KMS-11 (cell line): Measurements from ENCODE around the gene TTC9B.

Experiments used
- H2AFZ ChIP-seq: fragments of 200-600 bp; sonication (generic); 2 replicates; pipeline ENCODE4 v1.6.1; 2016; ENCODE audit warnings: antibody characterized with exemption, mixed run types, low read depth
- H3K27ac ChIP-seq: fragments of 200-600 bp; sonication (generic); 2 replicates; pipeline ENCODE4 v1.6.1; 2016; ENCODE audit warnings: mild to moderate bottlenecking, mixed run types
- H3K27me3 ChIP-seq: fragments of 200-600 bp; sonication (generic); 2 replicates; pipeline ENCODE4 v1.6.1; 2017; ENCODE audit warnings: mild to moderate bottlenecking, low read depth, mixed run types, moderate library complexity; ENCODE audit not compliant: insufficient read depth
- H3K36me3 ChIP-seq: fragments of 200-600 bp; sonication (generic); 2 replicates; pipeline ENCODE4 v1.6.1; 2017; ENCODE audit warnings: mild to moderate bottlenecking, mixed run types; ENCODE audit not compliant: insufficient read depth
- H3K4me1 ChIP-seq: fragments of 200-600 bp; sonication (generic); 2 replicates; pipeline ENCODE4 v1.6.1; 2016; ENCODE audit warnings: mild to moderate bottlenecking, low read depth, mixed run types; ENCODE audit not compliant: poor library complexity, severe bottlenecking
- H3K4me2 ChIP-seq: fragments of 200-600 bp; sonication (generic); 2 replicates; pipeline ENCODE4 v1.7.0; 2016; ENCODE audit warnings: mild to moderate bottlenecking, mixed run types
- H3K4me3 ChIP-seq: fragments of 200-600 bp; sonication (generic); IDR thresholded peaks from 2 replicates; pipeline ENCODE4 v1.6.1; 2017; ENCODE audit warnings: low read depth, low read length, mixed read lengths; ENCODE audit not compliant: insufficient read depth
- H3K79me2 ChIP-seq: fragments of 200-600 bp; sonication (generic); 2 replicates; pipeline ENCODE4 v1.6.1; 2016; ENCODE audit warnings: low read depth, mixed run types; ENCODE audit not compliant: insufficient read depth
- H3K9ac ChIP-seq: fragments of 200-600 bp; sonication (generic); 2 replicates; pipeline ENCODE4 v1.6.1; 2016; ENCODE audit warnings: mild to moderate bottlenecking, mixed run types
- H4K20me1 ChIP-seq: fragments of 200-600 bp; sonication (generic); 2 replicates; pipeline ENCODE4 v1.6.1; 2016; ENCODE audit warnings: mild to moderate bottlenecking, mixed run types; ENCODE audit not compliant: insufficient read depth
- CTCF ChIP-seq: fragments of 200-600 bp; sonication (generic); conservative IDR thresholded peaks from 2 replicates; pipeline ENCODE4 v1.6.1; 2017; ENCODE audit warnings: low read depth, mild to moderate bottlenecking, antibody characterized with exemption, low read length, moderate library complexity, mixed read lengths

TTC9B gene

DNA sequence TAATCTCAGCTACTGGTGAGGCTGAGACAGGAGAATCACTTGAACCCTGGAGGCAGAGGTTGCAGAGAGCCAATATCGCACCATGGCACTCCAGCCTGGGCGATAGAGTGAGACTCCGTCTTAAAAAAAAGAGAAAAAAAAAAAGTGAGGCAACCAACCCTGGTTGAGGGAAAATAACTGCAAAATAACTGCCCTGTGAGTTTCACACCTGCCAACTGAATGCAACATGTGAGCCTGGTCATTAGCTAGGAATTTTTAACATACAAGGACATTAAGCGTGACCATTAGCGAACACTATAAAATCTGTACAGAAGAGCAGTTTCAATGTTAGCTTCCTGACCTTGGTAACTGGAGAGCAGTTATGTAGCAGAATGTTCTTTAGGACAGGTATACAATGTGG lies 10.7 kb upstream of the TTC9B start:
- H3K9ac ChIP-seq = no peak overlapping the region
- no peak for TF ChIP-seq CTCF
- H3K36me3 ChIP-seq = no peaks in the 10 kb centered on the region
- no peaks in the 10 kb centered on the region for H3K27me3 ChIP-seq
- H3K79me2 ChIP-seq = no peaks in the 10 kb centered on the region
- H2AFZ ChIP-seq = no peak overlapping the region
- no peak overlapping the region for H3K4me2 ChIP-seq
- no peak overlapping the region for H3K27ac ChIP-seq
- no peak overlapping the region for H3K4me3 ChIP-seq
- no peaks in the 10 kb centered on the region for H4K20me1 ChIP-seq
- no peaks in the 10 kb centered on the region for H3K4me1 ChIP-seq

GRCh38 chr19:40228346-40228745 lies 10.2 kb upstream of the TTC9B start:
- Histone ChIP-seq H3K4me3 (no peak overlapping the region), H4K20me1 (no peaks in the 10 kb centered on the region), H2AFZ (no peak overlapping the region), H3K9ac (no peak overlapping the region), H3K4me2 (no peak overlapping the region), H3K27ac (no peak overlapping the region), H3K4me1 (no peaks in the 10 kb centered on the region), H3K36me3 (no peaks in the 10 kb centered on the region), H3K79me2 (no peaks in the 10 kb centered on the region), H3K27me3 (no peaks in the 10 kb centered on the region)
- no peak for TF ChIP-seq CTCF

- Histone ChIP-seq H4K20me1 (no peaks in the 10 kb centered on the region), H3K79me2 (no peaks in the 10 kb centered on the region), H3K4me1 (no peaks in the 10 kb centered on the region), H2AFZ (no peak overlapping the region), H3K4me3 (no peak overlapping the region), H3K36me3 (no peaks in the 10 kb centered on the region), H3K27me3 (no peaks in the 10 kb centered on the region), H3K27ac (no peak overlapping the region), H3K4me2 (no peak overlapping the region), H3K9ac (no peak overlapping the region)
- TF ChIP-seq CTCF = no peak
Observed at GRCh38 chr19:40225440-40226305, 7.5 kb upstream of the TTC9B start.

DNA sequence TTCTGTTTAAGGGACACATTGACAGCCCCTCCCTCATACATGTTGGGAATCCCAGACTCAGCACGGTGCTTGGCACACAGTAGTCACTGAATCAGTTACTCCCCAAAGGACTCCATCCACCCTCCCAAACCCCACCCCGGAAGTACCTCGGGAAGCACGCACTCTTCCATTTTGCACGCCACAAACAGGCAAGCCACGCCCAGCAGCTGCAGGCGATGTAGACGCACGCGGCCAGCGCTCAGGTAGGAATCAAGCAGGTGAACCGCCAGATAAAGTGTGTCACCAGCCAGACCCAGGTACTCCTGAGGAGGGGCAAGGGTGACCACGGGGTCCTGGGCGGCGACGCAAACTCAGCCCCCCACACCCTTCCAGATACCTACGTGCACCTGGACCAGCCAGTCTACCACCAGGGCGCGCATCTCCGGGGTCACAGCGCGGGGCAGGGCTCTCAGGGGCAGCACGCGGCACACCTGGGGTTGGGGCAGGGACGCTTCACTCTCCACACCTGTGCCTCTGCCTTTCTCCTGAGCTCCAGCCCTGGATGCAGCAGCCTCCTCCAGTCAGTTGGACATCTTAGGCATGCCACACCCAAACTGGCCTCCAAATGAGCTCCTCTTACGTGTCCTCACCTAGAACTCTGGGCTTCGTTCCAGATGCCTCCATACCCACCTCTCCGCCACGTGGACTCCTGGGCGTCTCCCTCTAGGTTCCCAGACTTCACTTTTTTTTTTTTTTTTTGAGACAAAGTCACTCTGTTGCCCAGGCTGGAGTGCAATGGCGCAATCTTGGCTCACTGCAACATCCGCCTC lies 6.4 kb upstream of the TTC9B start:
- Histone ChIP-seq H3K4me3 (no peak overlapping the region), H3K27me3 (no peaks in the 10 kb centered on the region), H3K4me1 (no peaks in the 10 kb centered on the region), H3K4me2 (no peak overlapping the region), H3K27ac (no peak overlapping the region), H2AFZ (no peak overlapping the region), H3K79me2 (no peaks in the 10 kb centered on the region), H4K20me1 (no peaks in the 10 kb centered on the region), H3K9ac (no peak overlapping the region), H3K36me3 (no peaks in the 10 kb centered on the region)
- no peak for TF ChIP-seq CTCF
